DMS153 treated with DMSO at 0.1 percent for 48 hours (cell line): ENCODE data around the gene ALPL.

Experiments used
- DNase-seq: peaks from one replicate; lab custom pipeline; 2025; ENCODE audit not compliant: unreplicated experiment; lab: John Stamatoyannopoulos, UW

The ALPL gene

DNA sequence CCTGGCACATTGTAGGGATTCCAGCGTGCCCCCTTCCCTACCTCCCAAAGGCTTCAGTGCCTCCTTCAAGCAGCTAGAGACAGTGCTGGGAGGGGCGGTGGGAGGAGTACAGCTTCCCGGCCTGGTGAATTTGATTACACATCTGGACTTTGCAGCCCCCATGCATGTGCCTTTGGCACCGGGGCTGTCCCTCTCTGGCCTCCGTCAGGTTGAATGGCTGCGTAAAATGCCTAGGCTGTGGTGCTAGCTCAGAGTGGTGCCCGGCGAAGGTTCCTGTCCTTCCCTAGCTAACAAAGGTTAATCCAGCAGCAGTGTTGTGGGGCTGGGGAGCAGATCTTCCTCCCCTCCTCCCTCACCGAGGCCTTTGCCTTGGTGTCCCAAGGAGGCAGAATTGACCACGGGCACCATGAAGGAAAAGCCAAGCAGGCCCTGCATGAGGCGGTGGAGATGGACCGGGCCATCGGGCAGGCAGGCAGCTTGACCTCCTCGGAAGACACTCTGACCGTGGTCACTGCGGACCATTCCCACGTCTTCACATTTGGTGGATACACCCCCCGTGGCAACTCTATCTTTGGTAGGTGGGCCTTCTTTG is 66.2 kb downstream of the ALPL start:
- no peak for DNase-seq

GRCh38 chr1:21576031-21576797 is 67.0 kb downstream of the ALPL start:
- no peak for DNase-seq

- no peak for DNase-seq
These were observed 67.6 kb downstream of the ALPL start for GRCh38 chr1:21576798-21577187.

DNA sequence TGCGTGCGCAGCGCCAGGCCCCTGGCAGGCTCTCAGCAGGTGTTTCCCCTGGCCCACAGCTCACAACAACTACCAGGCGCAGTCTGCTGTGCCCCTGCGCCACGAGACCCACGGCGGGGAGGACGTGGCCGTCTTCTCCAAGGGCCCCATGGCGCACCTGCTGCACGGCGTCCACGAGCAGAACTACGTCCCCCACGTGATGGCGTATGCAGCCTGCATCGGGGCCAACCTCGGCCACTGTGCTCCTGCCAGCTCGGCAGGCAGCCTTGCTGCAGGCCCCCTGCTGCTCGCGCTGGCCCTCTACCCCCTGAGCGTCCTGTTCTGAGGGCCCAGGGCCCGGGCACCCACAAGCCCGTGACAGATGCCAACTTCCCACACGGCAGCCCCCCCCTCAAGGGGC is 68.1 kb downstream of the ALPL start:
- no peak for DNase-seq

GRCh38 chr1:21577933-21578332 is 68.7 kb downstream of the ALPL start:
- DNase-seq: no peak

- DNase-seq: peak; percentile 24
These were observed 70.6 kb downstream of the ALPL start for GRCh38 chr1:21579791-21580190.

DNA sequence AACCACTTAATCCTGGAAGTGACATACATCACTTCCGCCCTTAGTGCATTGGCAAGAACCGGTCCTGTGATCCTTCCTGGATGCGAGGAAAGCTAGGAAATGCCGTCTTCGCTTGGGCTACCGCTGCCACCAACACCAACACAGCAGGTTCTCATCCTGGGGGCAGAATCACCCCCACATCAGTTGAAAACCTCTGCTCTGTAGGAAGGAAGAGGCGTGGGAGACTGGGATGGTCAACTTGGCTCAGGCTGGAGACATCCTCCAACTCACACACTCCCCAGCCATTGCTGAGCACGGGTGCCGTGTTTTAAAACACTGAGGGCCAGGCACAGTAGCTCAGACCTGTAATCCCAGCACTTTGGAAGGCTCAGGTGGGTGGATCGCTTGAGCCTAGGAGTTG is 74.9 kb downstream of the ALPL start:
- no peak for DNase-seq

GRCh38 chr1:21585037-21585436 is 75.8 kb downstream of the ALPL start:
- no peak for DNase-seq

DNA sequence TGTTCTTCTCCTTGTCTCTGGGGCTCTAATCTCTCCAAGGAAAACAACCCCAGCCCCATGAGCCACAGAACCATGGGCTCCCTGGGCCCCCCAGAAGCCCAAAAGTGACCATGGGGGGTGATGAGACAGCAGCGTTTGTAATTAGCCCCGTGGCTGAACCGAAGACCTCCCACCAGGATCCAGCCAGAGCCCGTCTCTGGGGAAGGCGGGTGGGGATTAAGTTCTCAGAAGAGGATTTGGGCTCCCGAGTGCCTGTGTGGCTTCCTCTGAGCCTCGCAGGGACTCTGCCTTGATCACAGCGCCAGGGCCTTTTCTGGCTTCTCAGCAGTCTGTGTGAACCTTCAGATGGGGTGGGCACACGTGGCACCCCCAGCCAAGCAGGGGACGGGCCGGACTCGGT is 77.0 kb downstream of the ALPL start:
- DNase-seq: no peak

DNA sequence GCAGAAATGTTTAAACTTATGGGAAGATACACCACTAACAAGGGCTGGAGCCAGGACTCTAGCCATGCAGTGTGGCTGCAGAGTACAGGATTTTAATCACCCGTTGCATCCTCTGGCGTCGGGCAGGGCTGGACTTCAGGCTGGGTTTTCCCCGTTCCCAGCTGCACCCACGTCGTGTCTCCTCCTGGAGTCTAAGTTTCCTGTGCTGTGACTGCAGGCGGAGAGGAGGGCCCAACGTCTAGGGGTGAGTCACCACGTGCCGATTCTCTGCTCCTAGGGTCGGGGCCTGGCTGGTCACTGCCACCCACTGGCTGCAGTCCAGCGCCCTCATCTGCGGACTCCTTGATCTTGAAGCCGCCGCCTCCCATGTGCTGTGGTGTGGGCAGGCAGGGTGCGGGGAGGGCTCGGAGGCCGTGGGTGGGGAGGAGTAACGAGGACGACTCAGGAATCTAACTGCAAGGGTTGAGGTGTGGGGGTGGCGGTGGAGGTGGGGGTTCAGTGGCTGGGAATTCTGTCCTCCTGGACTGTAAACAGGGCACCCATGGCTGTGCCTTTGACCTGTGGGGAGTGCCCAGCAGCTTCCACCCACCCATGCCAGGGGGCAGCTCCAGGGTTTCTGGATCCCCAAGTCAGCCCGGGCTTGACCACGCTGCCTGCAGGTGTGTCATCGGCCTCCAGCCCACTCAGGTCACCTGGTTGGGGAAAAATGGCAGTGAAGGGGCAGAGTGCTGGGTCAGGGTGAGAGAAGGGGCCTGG is 77.8 kb downstream of the ALPL start:
- no peak for DNase-seq

GRCh38 chr1:21587602-21587953 is 78.4 kb downstream of the ALPL start:
- no peak for DNase-seq

DNA sequence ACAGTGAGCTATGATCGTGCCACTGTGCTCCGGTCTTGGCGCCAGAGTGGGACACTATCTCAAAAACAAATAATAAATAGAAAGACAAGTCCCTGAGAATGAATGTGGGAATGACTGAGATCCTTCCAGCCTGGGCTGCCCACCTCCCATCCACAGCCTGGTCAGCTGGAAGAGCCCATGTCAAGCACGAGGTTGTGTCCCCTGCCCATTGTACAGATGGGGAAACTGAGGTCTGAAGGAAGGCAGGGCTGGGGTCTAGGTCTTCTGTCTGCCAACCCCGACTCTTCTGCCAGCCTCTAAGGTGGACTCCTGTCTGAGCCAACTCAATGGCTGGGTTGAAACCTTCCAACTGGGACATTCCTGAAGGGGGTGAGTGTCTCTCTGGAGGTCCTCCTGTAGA is 80.4 kb downstream of the ALPL start:
- DNase-seq: no peak

DNA sequence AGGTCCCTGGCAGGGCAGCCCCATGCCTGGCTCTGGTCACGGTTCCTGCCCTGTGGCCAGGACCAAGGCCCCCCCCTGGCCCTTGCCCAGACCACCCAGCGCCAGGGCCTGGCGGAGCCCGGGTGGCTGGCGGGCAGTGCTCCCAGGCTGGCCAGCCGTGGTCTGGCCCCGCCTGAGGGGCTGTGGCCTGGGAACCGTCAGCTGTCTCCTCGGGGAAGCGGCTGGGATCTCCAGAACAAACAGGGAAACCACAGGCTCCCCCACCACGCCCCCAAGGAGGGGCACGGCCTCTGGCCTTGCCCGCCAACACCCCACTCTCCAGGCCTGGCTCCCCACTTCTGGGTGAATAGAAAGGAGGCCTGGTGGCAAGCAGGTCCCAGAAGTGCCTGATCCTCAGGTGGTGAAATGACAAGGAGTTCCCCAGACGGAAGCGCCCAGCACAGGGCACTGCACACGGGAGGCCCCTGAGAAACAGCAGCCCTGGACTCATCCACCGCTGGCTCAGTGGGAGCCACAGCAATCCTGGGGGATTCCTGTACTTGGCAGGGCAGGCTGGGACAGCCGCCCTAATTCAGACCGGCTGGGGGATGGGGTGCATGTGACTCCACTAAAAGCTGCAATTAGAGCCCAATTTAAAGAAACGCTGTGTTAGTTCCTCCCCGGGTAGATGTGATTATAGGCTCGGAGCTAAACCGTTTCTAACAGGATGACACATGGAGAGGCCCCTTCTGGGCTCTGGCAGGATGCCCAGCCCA is 81.1 kb downstream of the ALPL start:
- no peak for DNase-seq

- no peak for DNase-seq
These were observed 81.7 kb downstream of the ALPL start for GRCh38 chr1:21590934-21591333.

GRCh38 chr1:21592086-21592865 is 83.1 kb downstream of the ALPL start:
- DNase-seq: no peak

DNA sequence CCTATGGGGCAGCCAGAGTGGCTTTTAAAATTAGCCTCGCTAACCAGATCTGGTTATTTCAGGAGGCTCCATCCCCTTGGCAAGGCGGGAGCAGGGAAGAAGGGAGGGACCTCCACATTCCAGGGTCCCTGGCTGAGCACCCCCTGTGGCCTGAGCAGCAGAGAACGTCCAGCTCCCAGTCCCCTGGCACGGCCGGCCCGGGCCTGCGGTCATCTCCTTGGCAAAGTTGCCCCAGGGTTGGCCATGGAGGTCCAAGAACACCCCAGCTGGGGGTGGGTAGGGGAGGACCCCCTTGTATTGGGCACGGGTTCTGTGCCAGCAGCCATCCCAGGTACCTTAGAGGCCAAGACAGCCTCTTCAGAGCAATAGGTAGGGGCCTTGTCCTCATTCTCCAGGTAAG is 84.0 kb downstream of the ALPL start:
- no peak for DNase-seq

DNA sequence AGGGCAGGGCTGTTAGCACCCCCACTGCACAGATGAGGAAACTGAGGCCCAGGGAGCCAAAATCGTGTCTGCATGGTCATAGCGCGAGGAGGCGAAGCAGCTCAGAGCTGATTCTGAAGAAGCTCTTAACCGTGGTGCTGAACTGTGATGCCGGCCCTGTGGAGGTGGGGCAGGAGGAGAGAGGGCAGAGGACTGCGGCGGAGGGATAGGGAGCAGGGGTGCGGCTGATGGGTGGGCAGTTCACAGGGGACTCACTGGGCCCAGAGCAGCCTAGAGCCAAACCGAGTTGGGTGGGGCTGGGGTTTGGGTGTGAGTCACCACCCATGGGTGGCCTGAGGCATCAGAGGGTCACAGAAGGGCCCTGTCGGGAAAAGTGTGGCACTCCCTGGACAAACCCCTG is 85.3 kb downstream of the ALPL start:
- DNase-seq: no peak

GRCh38 chr1:21594935-21595897 is 86.0 kb downstream of the ALPL start:
- no peak for DNase-seq

GRCh38 chr1:21596174-21596573 is 87.0 kb downstream of the ALPL start:
- no peak for DNase-seq

DNA sequence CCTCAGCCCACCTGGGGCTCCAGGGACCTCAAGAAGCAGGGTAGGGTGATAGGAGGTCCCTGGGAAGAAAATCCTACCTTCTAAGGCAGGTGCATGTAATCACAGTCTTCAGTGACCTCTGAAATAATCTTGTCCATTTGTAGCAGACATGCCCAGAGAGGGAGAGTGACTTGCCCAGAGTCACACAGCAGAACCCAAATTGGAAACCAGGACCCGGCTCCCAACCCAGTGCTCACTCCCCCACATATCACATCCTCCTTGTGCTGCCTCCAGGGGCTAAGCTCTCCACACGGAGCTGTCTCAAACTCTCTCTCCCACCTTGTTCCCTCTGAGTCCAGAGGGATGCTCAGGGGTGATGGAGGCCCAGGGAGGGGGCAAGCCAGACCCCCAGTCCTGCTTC is 87.4 kb downstream of the ALPL start:
- no peak for DNase-seq
